RPMI7951 (cell line): ENCODE data around the gene RUNX2. TPM values are rescaled to one million over a fixed set of nuclear protein-coding genes. Genes with fewer than 3 reads are reported as not detected.
"Not testable (repeated sequence)": the region's sequence is repeated elsewhere in the genome, so short reads cannot be mapped to it uniquely, and the experiment has no call there.

Experiments
- DNase-seq: peaks from one replicate; pipeline ENCODE4 v3.0.0-alpha.2; 2012; ENCODE audit warnings: low read depth
- total RNA-seq: library from RNA; depleted of rRNA; stranded (reverse); fragments of >200 nt; shearing (Covaris generic); gene quantifications from 2 replicates; pipeline ENCODE4 v1.2.3, GENCODE V29; 2014

Gene RUNX2
- total RNA-seq, 1 experiment from 2014 or later: 18.9 TPM

DNA sequence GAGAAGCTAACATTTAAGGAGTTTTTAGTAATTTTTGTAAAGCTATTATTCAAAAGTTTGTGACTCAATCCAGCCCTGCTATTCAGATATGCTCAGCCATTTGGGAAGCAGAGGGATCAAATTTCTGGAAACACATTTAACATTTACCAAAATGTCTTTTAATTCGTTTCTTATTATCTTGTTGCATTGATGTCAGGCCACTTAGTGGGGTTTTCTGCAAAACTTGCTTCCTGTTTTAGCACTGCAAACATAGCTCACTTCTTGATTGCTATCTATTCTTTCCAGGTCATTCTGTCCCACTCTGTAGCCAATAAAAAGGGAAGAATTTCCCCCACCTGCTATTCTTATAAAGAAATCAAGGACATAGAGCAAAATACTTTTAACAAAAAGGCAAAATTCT, 226.5 kb downstream of the RUNX2 start:
- no peak for DNase-seq

DNA sequence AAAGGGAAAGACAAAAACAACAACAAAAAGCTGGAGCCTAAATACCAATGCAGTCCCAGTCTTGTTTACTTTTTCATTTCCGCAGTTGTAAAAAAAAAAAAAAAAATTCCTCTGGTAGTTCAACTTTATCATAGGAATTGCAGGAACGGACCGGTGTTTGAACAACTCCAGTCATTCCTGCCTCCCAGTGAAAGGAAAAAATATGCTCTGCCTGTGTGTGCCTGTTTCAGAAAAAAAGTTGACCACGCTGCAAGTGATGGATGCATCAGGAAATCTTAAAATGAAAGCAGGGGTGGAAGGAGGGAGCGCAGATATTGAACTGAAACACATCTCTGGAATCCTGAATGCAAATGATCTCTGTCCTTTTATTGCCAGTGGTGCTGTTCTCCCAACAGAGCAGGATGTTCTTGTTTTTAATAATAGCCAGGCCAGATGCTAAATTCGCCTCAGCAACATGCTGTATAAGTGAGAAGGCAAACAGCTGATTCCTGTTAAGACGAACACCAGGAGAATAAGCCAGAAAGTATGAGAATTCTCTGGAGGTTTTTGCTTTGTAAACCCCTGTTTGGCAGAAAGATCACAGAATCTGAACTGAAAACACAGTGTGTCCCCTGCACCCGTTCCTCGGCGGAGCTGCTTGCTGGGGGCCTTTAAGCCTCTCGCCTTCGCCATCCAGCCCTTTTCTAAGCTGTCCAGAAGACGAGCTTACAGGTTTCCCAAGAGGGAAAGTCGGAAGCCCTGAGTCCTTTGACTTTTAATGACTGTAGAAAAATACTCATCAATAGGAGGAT, 228.0 kb downstream of the RUNX2 start:
- DNase-seq: peak; percentile 54

DNA sequence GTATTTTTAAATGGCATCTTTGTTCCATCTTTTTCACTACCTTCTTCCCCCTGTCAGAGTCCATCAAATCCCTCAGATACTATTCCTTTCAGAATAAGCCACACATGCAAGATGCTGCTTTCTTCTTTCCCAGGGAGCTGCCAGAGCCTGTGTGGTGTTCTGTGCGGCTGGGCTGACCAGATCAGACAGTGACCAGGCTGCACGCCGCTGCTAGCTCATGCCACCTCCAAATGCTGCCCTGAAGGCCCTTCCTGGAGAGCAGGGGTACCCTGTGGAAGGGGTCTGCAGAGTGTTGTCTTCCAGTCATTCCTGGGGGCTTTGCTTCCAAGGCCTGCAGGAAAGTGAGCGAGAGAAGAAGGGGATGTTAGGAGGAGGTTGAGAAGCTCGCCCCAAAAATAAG, 228.7 kb downstream of the RUNX2 start:
- DNase-seq: no peak

DNA sequence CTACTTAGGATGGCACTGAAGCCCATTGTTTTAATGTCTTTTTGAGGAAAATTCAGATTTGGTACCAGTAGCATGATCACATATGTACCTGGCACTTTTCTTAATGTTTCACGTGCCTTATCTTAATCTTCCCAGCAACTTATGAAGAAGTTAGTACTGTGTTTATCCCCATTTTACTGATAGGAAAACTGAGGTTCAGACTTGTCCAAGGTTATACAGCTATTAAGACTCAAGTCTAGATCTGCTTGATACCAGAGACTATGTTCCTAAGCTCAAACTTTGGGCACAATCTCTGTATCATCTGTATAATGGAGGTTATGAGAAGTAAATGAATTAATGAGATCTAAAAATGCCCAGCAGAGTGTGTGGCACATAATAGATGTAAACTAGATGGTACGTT, 229.3 kb downstream of the RUNX2 start:
- no peak for DNase-seq

DNA sequence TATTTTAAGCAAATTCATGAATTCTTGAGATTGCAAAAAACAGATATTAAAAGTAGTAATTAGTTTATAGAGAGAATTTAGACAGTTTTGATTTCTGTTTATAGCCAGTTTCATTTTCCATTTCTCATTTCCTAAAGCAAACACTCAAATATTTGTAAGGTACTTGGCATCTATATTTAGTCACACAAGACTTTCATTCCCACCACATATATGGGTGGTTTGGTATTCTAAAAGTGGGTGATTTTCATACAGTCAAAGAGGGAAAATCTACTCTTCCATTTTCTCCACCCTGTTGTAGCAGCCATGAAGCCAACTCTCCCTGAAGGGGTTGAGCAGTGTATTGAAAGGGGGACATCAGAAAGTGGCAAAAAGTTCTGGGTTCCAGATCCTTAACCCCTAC, 230.7 kb downstream of the RUNX2 start:
- DNase-seq: no peak

DNA sequence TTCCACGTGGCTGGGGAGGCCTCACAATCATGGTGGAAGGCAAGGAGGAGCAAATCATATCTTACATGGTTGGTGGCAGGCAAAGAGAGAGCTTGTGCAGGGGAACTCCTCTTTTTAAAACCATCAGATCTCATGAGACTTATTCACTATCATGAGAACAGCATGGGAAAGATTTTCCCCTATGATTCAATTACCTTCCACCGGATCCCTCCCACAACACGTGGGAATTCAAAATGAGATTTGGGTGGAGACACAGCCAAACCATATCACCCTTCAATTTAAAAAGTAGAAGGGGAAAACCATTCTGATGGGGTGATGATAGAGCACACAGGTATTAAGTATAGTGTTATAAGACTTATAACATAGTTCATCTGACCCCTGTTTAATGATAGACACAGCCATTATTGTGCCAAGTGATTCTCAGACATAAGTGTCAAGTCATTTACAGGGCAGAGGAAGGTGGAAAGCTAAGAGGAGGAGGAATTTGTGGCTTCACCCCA, 232.2 kb downstream of the RUNX2 start:
- not testable (repeated sequence) for DNase-seq

DNA sequence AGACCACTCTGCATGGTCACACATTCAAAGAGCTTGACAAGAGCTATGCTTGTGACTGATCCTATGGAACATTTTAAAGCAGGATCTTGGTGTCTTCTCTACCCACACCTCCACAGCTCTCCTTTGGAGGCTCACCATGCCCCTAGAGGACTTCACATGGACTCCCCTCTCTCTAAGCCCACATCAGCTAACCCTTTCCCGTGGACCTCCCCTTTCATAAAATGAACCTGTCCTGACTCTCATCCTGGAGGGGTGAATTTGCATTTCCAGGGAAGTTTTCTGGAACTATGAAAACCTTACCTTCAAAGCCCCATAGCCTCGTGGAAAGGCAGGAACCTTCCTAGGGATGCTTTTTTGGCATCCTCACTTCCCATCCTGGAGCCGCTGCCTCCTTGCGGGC, 234.0 kb downstream of the RUNX2 start:
- DNase-seq: no peak

DNA sequence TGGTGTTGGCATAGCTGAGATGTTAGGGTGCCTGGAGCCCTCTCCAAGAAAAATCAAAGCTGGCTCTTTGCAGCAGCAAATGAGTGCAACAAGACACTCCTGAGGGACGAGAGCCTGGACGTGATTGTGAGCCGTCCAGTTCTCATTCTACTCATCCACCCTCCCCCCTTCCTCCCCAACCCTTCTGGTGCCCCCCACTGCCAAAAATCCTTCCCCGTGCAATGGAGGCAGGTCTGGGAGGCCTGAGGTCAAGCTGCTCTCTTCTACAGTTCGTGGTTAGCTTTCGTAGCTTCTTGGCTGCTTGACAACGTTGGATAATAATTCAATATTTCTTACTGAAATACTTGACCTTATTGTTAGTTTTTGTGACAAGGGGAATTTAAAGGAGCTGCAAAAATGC, 234.9 kb downstream of the RUNX2 start:
- DNase-seq: no peak

DNA sequence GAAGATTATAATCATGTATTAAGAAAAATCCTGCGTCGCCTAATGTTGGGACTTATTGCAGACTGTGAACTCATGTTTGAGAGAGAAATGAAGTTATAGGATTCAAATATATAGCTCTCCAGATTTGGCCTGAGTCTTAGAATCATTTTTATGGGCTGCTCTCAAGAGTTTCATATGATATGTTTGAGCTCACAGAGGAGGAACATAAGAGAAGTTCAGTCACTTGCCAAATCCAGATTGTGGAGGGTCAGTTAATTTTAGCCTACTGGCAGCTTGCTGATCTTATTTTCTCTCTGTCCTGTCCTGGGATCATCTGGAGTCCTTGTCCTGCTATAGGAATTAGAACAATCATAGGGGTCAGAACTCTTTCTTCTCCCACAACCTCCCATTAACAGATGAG, 235.7 kb downstream of the RUNX2 start:
- DNase-seq: no peak

DNA sequence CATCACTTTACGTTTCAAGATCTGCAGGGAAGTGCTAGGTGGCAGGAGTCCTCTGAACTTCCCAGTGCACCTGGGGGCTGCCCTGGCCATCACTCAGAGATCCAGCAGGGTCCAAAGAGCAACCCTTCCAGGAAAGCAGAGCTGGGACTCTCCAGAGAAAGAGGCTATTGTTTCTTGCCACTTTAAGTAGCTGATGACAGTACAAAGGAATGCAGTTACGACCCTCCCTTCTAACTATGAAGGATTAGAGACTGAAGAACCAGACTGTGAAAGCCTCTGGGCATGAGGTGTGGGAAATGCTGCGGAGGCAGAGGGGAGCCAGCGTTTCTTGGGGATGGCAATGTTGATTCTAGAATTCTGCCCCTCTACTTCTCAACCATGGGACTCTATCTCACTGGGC, 238.8 kb downstream of the RUNX2 start:
- peak; percentile 67 for DNase-seq

DNA sequence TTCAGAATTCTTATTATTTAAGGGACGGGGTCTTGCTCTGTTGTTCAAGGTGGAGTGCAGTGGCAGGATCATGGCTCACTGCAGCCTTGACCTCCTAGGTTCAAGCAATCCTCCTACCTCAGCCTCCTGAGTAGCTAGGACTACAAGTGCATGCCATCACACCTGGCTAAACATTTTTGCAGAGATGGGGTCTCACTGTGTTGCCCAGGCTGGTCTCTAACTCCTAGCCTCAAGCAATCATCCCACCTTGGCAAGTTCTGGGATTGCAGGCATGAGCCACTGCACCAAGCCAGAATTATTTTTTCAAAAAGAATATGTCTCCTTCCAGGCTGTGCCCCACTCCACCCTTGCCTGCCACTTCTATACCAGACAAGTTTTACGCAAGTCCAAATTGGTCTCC, 239.7 kb downstream of the RUNX2 start:
- DNase-seq: no peak

DNA sequence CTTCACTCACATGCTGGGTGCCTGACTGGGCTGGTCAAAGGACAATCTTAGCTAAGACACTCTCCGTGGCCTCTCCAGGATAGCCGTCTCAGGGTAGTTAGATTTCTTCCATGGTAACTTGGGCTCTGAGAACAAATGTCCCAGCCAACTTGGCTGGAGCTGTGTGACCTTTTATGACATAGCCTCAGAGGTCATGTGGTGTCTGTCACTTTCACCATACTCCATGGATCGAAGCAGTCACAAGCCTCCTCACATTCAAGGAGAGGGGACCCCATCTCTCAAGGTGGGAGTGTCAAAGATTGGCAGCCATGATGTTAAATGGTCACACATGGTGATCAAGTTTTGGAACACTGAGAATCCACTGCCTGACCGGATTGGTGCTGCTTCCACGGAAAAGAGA, 240.5 kb downstream of the RUNX2 start:
- DNase-seq: no peak

DNA sequence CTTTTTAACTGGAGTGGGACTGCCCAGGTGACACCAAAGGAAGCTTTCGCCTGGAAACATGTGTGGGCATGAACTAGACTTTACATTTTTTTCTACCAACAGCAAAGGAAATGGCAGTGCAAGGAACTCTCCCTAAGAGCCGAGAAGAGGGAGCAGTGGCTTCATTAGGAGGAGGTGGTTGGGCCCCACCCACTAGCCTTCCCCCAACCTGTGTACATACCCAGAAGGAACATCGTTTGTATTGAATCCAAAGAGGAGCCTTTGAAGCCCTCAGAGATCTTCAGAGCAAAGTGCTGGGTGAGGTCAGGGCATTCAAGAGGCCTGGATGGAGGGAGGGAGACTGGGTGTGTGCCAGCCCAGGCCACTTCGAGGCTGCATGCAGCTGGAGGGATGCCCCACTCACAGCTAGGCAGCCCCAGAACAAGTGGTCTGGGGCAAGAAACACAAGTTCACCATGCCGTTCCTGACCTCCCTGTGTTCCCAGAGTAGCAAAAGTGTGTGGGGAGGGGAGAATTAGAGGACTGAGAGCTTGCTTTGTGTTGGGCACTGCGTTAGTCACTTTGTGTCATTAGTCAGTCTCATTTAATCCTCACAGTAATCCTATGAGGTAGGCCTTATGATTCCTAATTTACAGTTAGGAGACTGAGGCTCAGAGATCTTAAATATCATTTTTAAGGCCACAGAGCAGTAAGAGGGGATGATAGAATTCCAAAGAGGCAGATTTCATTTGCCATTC, 241.2 kb downstream of the RUNX2 start:
- peak; percentile 32 for DNase-seq

DNA sequence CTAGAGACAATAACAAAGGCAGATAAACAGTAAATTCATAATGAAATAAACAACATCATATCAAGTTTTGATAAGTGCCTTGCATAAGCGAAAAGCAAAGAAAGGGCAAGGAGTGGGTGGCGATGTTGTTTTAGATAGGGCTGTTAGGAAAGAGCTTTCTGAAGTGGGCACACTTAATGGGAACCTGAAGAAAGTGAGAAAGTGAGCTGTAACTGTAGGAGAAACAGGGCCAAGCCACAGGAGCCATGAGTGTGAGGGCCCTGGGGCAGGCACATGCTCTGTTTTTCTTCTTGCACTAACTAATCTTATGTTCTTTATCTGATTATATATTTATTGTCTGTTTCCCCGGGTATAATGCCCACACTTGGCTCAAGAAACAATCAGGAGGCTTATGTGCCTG, 243.0 kb downstream of the RUNX2 start:
- no peak for DNase-seq

DNA sequence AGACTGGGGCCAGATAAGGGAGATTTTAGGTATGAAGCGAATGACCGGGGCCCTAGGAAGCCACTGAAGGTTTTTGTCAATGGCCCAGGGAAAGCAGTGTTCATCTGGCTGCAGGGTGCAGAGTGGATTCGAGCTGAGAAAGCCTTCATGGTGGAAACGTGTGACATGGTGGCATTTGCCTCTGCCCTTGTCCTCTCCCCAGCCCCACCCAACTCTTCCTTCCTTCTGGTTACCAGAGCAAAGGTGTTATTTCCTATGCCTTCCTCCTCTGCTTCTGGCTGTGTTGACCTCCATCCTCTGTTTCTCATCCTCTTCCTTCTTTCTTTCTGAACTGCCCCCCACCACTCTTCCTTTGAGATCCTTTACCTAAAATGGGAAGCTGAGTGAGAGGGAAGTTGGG, 244.7 kb downstream of the RUNX2 start:
- DNase-seq: no peak

DNA sequence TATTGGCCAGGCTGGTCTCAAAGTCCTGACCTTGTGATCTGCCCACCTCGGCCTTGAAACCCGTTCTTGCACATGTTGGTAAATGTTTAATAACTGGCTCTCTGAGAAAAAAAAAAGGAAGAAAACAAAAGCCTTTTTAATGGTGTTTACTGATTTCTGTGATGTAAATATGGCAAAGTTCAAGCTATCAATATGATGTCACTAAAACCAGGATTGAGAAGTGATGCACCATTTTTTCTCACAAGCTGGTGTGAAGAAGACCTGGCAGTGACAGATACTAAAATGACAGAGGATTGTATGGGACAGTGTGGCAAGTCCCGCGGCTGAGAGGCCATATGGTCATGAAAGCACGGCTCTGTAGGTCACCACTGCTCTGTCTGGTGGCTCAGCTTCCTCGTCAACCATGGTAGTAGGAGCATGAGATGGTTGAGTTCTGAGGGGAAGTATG, 245.9 kb downstream of the RUNX2 start:
- no peak for DNase-seq

DNA sequence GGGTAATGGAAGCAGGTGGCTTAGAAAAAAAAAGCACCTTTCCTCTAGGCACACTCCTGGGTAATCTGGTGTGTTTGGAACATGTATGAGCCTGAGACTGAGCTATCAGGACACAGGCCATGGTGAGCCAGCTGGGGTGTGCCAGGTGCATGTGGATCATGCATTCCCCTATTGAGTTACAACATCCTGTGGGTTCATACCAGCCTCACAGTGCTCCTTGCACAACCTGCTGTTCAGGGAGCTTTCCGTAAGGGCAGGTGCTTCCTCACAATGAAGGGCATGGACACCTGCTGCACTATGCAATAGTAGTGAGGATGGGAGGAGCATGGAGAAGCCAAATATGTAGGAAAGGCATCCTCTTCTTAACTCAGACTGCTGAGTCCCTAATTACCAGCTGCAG, 246.8 kb downstream of the RUNX2 start:
- no peak for DNase-seq

DNA sequence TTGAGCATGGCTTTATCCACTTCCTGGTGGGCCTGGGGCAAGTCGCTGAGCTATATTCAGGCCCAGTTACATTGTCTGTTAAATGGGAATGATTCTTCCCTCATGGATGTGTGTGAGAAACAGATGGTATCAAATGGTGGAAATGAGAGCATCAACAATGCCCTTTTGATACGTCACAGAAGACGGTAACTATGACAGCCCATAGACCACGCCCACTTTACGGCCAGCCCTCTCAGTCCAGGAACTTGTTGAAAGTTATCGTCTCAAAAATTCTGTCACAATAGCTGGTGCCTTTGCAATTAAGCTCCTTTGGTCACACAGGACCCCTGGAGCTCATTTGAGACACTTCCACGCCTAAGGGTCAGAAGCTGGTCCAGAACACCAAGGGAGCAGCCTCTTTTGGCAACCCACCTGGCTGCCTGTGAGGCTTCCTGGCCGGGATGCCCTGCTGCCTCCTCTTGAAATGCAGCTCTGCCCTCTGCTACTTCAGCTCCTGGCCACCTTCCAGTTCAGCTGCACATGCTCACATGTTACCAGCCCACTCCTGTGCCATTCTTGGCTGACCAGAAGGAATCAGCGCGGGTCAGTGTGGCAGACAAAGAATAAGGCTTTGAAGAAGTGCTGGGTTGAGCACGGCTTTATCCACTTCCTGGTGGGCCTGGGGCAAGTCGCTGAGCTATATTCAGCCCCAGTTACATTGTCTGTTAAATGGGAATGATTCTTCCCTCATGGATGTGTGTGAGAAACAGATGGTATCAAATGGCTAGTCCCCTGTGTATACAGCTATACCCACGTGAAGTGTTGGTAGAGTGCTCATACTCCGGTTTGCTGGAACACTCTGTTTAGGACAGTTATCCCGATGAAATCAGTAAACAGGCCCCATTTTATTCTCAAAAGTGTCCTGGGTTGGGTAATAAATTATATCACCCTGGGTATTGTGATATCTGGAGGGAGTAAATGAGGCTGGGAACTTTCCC, 248.8 kb downstream of the RUNX2 start:
- DNase-seq: peak; percentile 73

DNA sequence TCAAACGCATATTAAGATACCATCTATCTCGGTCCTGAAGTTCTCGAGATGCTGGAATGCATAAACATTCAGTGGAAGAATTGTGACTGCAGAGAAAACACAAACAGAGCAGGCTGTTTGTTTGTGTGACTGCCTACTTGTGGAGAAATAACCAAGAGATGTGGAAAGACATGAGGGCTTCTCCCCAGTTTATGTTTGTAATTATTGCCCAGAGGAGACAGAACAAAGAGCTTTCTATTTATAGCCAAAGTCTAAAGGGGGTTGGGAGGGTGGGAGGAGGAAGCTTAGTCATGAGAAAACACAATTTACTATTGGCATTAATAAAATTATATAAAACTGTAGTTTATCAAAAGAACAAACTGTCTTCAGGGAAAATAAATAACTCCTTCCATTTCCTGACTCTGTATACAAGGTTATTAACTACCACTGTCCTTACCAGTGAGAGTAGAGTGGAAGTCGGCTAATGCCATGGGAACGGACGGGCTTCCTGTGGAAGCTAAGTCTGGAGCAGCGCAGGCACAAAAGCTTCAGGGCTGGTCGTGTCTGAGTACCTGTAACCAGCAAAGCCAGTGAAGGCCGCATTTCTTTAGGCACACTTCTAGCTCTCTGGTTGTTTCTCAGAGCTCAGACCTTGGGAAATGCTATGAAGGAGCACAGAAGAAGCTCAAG, 249.8 kb downstream of the RUNX2 start:
- peak; percentile 52 for DNase-seq

DNA sequence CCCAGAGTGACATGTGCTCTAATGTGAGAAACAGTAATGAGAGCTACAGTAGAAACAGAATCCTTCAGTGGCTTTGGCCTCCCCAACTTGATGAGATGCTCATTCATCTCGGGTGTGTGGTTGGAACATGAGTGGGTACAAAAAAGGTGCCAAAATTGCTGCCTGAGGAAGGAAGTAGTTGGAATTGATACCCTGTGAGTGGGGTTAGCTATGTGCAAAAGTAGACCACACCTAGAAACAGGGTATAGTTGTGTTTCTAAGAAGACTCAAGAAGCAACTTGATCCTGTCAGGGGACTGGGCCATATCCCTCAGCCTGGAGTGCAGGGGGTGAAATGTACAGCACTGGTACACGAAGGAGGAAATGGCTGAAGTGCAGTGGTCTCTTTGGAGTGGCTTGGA, 256.0 kb downstream of the RUNX2 start:
- no peak for DNase-seq
